ACC112 (cell line): ENCODE measurements around the gene RNLS.

Experiments
- H2AFZ ChIP-seq: fragments of 200-600 bp; sonication (generic); one replicate; pipeline ENCODE4 v1.6.0; 2017; ENCODE audit warnings: antibody characterized with exemption, low read length; ENCODE audit not compliant: unreplicated experiment
- H3K27ac ChIP-seq: fragments of 200-600 bp; sonication (generic); 2 replicates; pipeline ENCODE4 v1.5.1; 2014; ENCODE audit warnings: low read depth, mild to moderate bottlenecking, antibody characterized with exemption, low read length, moderate library complexity
- H3K27me3 ChIP-seq: fragments of 200-600 bp; sonication (generic); 2 replicates; pipeline ENCODE4 v1.6.1; 2014; ENCODE audit warnings: mild to moderate bottlenecking, antibody characterized with exemption, low read length, moderate library complexity, mixed read lengths; ENCODE audit not compliant: insufficient read depth
- H3K36me3 ChIP-seq: fragments of 200-600 bp; sonication (generic); 2 replicates; pipeline ENCODE4 v1.6.1; 2016; ENCODE audit warnings: mild to moderate bottlenecking, antibody characterized with exemption, low read length, moderate library complexity, mixed read lengths; ENCODE audit not compliant: insufficient read depth
- H3K4me1 ChIP-seq: fragments of 200-600 bp; sonication (generic); one replicate; pipeline ENCODE4 v1.6.1; 2016; ENCODE audit warnings: low read length, mixed read lengths; ENCODE audit not compliant: insufficient read depth, unreplicated experiment, control insufficient read depth
- H3K4me3 ChIP-seq: fragments of 200-600 bp; sonication (generic); 2 replicates; pipeline ENCODE4 v1.5.1; 2014; ENCODE audit warnings: mild to moderate bottlenecking, low read depth, low read length
- H3K79me2 ChIP-seq: fragments of 200-600 bp; sonication (generic); one replicate; pipeline ENCODE4 v1.6.0; 2016; ENCODE audit warnings: low read length; ENCODE audit not compliant: control insufficient read depth, unreplicated experiment, insufficient read depth

RNLS gene

GRCh38 chr10:88256886-88257285 lies 326.2 kb downstream of the RNLS start:
- Histone ChIP-seq H3K4me3 (peak overlapping the region; percentile 76), H2AFZ (peak overlapping the region; percentile 72), H3K27me3 (no peaks in the 10 kb centered on the region), H3K4me1 (peaks cover 36% of the 10 kb centered on the region), H3K79me2 (no peaks in the 10 kb centered on the region), H3K27ac (peak overlapping the region; percentile 59), H3K36me3 (no peaks in the 10 kb centered on the region)

- Histone ChIP-seq H3K4me1 (peaks cover 36% of the 10 kb centered on the region), H3K27me3 (no peaks in the 10 kb centered on the region), H3K79me2 (no peaks in the 10 kb centered on the region), H2AFZ (peak overlapping the region; percentile 72), H3K4me3 (peak overlapping the region; percentile 76), H3K36me3 (no peaks in the 10 kb centered on the region), H3K27ac (peak overlapping the region; percentile 59)
These were observed 327.0 kb downstream of the RNLS start for GRCh38 chr10:88256013-88256680.

- no peak overlapping the region for H3K27ac ChIP-seq
These were observed 329.0 kb downstream of the RNLS start for GRCh38 chr10:88254091-88254490.

GRCh38 chr10:88253622-88254021 lies 329.5 kb downstream of the RNLS start:
- Histone ChIP-seq H3K4me3 (no peak overlapping the region), H3K36me3 (no peaks in the 10 kb centered on the region), H3K27me3 (no peaks in the 10 kb centered on the region), H2AFZ (no peak overlapping the region), H3K27ac (no peak overlapping the region), H3K79me2 (no peaks in the 10 kb centered on the region), H3K4me1 (peaks cover 36% of the 10 kb centered on the region)

More at GRCh38 chr10:88254091-88254490, 329.0 kb downstream of the RNLS start:
- Histone ChIP-seq H3K27me3 (no peaks in the 10 kb centered on the region), H3K4me1 (peaks cover 36% of the 10 kb centered on the region), H3K79me2 (no peaks in the 10 kb centered on the region), H3K4me3 (no peak overlapping the region), H3K36me3 (no peaks in the 10 kb centered on the region), H2AFZ (no peak overlapping the region)

- H3K36me3 ChIP-seq, result no peaks in the 10 kb centered on the region
- no peaks in the 10 kb centered on the region for H3K79me2 ChIP-seq
- peaks cover 36% of the 10 kb centered on the region for H3K4me1 ChIP-seq
- no peak overlapping the region for H3K4me3 ChIP-seq
- no peak overlapping the region for H2AFZ ChIP-seq
- H3K27ac ChIP-seq, result no peak overlapping the region
- H3K27me3 ChIP-seq, result no peaks in the 10 kb centered on the region
These were observed 330.0 kb downstream of the RNLS start for GRCh38 chr10:88253128-88253527.

- Histone ChIP-seq H3K27me3 (no peaks in the 10 kb centered on the region), H3K4me1 (peaks cover 17% of the 10 kb centered on the region), H3K36me3 (no peaks in the 10 kb centered on the region), H2AFZ (no peak overlapping the region), H3K27ac (no peak overlapping the region), H3K4me3 (no peak overlapping the region), H3K79me2 (no peaks in the 10 kb centered on the region)
These were observed 333.7 kb downstream of the RNLS start for GRCh38 chr10:88249450-88249849.

- Histone ChIP-seq H3K4me3 (no peak overlapping the region), H3K27me3 (no peaks in the 10 kb centered on the region), H3K4me1 (peaks cover 23% of the 10 kb centered on the region), H3K36me3 (no peaks in the 10 kb centered on the region), H3K27ac (no peak overlapping the region), H2AFZ (no peak overlapping the region), H3K79me2 (no peaks in the 10 kb centered on the region)
These were observed 336.4 kb downstream of the RNLS start for GRCh38 chr10:88246675-88247074.

GRCh38 chr10:88245974-88246511 lies 337.1 kb downstream of the RNLS start:
- Histone ChIP-seq H3K4me3 (no peak overlapping the region), H3K4me1 (peaks cover 23% of the 10 kb centered on the region), H3K27me3 (no peaks in the 10 kb centered on the region), H3K36me3 (no peaks in the 10 kb centered on the region), H3K79me2 (no peaks in the 10 kb centered on the region), H3K27ac (no peak overlapping the region), H2AFZ (no peak overlapping the region)

- peak overlapping the region; percentile 73 for H2AFZ ChIP-seq
- no peaks in the 10 kb centered on the region for H3K27me3 ChIP-seq
These were observed 338.1 kb downstream of the RNLS start for GRCh38 chr10:88244781-88245625.

GRCh38 chr10:88243836-88244730 lies 339.0 kb downstream of the RNLS start:
- H3K36me3 ChIP-seq, result no peaks in the 10 kb centered on the region
- no peaks in the 10 kb centered on the region for H3K27me3 ChIP-seq
- H3K27ac ChIP-seq, result peak overlapping the region; percentile 76
- no peaks in the 10 kb centered on the region for H3K79me2 ChIP-seq
- H2AFZ ChIP-seq, result peak overlapping the region; percentile 73
- peaks cover 23% of the 10 kb centered on the region for H3K4me1 ChIP-seq
- H3K4me3 ChIP-seq, result peak overlapping the region; percentile 60

More at GRCh38 chr10:88244781-88245625, 338.1 kb downstream of the RNLS start:
- peak overlapping the region; percentile 76 for H3K27ac ChIP-seq
- peak overlapping the region; percentile 60; the same call in 1 of the 2 replicates for H3K4me3 ChIP-seq
- H3K79me2 ChIP-seq, result no peaks in the 10 kb centered on the region
- peaks cover 23% of the 10 kb centered on the region for H3K4me1 ChIP-seq
- no peaks in the 10 kb centered on the region for H3K36me3 ChIP-seq
